ES-I3 (cell line): ENCODE measurements around the gene ELK1.
A peak's percentile ranks its signal among the peaks of the same experiment; 100 is the strongest.

Source experiments
- H3K36me3 ChIP-seq: 2 replicates; pipeline ENCODE4 v1.6.1; 2013; ENCODE audit warnings: mild to moderate bottlenecking, low read length, control low read depth, moderate library complexity; ENCODE audit not compliant: insufficient read depth
- H3K4me1 ChIP-seq: 2 replicates; pipeline ENCODE4 v1.6.1; 2013; ENCODE audit warnings: mild to moderate bottlenecking, control low read depth, low read length; ENCODE audit not compliant: insufficient read depth
- H3K9ac ChIP-seq: 2 replicates; pipeline ENCODE4 v1.6.1; 2013; ENCODE audit warnings: low read depth, mild to moderate bottlenecking, low read length, moderate library complexity
- H3K9me3 ChIP-seq: 2 replicates; pipeline ENCODE4 v1.6.1; 2013; ENCODE audit warnings: mild to moderate bottlenecking, low read length, moderate library complexity; ENCODE audit not compliant: control insufficient read depth, insufficient read depth

Gene ELK1

DNA sequence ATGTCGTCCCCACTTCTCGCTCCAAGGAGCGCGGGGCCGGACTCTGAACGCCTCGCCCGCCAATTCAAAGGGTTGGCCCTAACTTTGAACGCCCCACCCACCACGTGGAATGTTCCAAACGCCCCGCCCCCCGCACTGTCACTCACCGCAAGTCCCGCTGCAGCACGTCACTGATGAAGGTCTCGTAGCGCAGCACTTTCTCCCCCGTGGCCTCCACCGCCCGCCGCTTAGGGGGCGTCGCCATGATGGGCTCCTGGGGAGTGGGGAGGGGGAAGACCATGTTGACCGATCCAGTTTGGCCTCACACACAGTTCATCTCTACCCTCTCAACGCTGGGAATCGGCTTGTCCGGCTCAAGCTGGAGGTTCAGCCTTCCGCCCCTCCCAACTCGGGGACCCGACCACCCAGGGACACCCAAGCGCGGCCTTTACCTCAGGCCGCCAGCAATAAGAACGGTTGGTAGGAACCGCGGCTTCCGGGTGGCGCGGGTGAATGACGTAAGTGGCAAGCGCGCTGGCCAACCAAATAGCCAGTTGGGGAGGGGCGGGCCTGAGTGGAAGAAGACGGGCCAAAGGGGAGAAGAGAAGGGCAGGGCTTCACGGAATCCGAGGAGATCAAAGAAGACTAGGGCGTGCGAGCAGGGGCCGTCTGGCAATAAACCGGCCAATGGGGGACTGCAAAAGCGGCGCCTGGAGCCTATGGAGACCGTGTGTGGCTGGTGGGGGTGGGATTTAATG lies 8.5 kb upstream of the ELK1 start, which contains the start of gene UXT:
Gene UXT (minus strand): TSS at position 497 of the 737 bp plus-strand sequence. CDS start 253 bp downstream, at position 244.
- H3K9ac ChIP-seq: peak within 1 kb of the TSS; percentile 62
- H3K36me3 ChIP-seq: no peaks in the 10 kb centered on the region; the same call in 1 of the 2 replicates
- H3K9me3 ChIP-seq: no peaks in the 10 kb centered on the region
- peaks cover 9% of the 10 kb centered on the region; the same call in 1 of the 2 replicates for H3K4me1 ChIP-seq

DNA sequence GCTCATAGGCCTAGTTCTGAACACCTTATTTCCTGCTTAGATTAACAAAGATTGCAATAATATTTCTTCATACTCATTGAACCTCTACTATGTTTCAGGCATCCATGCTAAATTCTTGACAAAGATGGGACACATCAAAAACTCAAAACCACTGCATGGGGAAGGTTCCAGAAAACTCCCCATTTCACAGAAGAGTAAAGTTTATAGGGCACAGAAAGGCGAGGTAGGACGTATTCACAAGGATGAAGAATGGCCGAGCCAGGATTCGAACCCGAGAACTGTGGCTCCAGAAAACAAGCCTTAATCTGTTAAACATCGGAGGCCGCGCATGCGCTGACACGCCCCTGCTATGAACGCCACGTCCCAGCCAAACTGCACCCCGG lies 7.9 kb upstream of the ELK1 start:
- Histone ChIP-seq H3K9ac (peak overlapping the region; percentile 62), H3K9me3 (no peaks in the 10 kb centered on the region), H3K36me3 (no peaks in the 10 kb centered on the region; the same call in 1 of the 2 replicates), H3K4me1 (peaks cover 9% of the 10 kb centered on the region; the same call in 1 of the 2 replicates)

DNA sequence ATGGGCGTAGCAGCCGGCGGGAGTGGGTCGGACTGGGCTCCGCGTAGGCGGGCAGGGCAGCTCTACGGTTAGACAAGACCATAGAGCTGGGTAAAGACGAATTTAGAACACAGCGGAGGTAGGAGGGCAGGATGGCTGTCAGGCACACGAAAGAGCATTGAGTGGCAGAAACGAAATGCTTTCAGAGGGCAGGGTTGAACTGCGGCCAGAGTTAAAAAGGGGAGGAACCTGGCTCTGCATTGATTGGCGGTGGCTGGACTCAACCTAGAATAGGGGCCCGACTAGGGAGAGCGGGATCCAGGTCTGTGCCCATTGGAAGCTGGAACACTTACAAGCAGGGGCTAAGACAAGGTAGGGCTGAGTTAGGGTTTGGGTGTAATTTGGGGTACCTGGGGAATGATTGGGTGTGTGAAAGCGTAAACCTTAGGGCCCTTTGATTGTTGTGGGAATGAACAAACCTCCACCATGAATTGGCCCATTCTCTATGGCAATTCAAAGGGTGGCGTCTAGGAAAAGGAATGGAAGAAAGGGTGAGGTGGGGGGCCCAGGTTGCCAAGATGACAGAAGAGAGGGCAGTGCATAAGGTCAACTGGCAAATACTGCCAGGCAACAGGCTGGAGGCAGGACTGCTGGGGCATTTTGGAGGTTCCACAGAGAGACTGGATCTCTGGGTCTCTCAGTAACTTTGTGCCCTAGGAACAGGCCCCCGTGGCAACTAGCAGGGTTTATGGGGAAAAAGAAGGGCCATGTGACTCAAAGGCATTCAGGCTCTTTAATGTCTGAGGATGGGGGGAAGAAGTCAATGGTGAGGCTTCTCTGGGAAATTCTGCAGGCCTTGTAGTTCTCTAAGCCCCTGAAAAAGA lies 911 bp upstream of the ELK1 start:
- H3K9ac ChIP-seq: peak overlapping the region; percentile 66; the same call in 1 of the 2 replicates
- H3K4me1 ChIP-seq: no peaks in the 10 kb centered on the region
- H3K36me3 ChIP-seq: peaks cover 2% of the 10 kb centered on the region; the same call in 1 of the 2 replicates
- no peaks in the 10 kb centered on the region for H3K9me3 ChIP-seq

DNA sequence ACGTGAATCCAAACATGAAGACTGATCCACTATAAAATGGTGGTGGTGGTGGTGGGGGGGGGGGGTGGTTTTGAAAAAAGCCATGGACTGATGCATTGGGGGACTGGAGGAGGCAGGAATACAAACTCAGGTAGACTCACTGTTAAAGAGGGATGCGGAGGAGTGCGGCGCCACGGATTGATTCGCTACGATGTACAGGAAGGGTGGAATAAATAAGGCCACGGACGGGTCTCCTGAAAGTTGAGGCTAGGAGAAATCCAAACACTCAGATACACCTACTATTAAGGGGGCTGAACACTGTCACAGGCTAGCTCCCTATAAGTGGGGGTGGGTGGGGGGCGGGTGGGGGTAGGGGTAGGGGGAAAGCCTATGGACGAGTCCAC lies 591 bp downstream of the ELK1 start:
- H3K9me3 ChIP-seq: no peaks in the 10 kb centered on the region
- H3K9ac ChIP-seq: peak overlapping the region; percentile 26; the same call in 1 of the 2 replicates
- no peaks in the 10 kb centered on the region for H3K4me1 ChIP-seq
- H3K36me3 ChIP-seq: peaks cover 2% of the 10 kb centered on the region; the same call in 1 of the 2 replicates

- peak overlapping the region; percentile 26; the same call in 1 of the 2 replicates for H3K9ac ChIP-seq
- H3K9me3 ChIP-seq: no peaks in the 10 kb centered on the region
- no peaks in the 10 kb centered on the region; the same call in 1 of the 2 replicates for H3K4me1 ChIP-seq
- peaks cover 2% of the 10 kb centered on the region; the same call in 1 of the 2 replicates for H3K36me3 ChIP-seq
These were observed 1.1 kb downstream of the ELK1 start for GRCh38 chrX:47649271-47649670.

DNA sequence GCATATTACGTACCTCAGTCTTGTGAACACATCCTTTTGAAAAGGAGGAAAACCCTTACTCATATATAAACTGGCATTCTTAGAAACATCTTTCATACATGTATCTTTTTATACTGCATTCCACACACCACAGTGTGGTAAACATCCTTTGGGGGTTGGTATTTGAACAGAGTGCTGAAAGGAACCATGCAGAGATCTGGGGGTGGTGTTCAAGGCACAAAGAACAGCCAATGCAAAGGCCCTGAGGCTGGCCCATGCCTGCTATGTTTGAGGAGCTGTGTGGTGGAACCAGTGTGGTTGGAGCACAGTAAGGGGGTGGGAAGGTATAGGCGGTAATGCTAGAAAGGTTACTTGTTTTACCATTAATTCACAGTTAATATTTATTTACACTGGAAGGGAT lies 2.0 kb downstream of the ELK1 start:
- H3K4me1 ChIP-seq: no peaks in the 10 kb centered on the region; the same call in 1 of the 2 replicates
- H3K9me3 ChIP-seq: no peaks in the 10 kb centered on the region
- H3K36me3 ChIP-seq: peaks cover 2% of the 10 kb centered on the region; the same call in 1 of the 2 replicates
- no peak overlapping the region for H3K9ac ChIP-seq

GRCh38 chrX:47646636-47647035 lies 3.7 kb downstream of the ELK1 start:
- H3K36me3 ChIP-seq: peaks cover 2% of the 10 kb centered on the region; the same call in 1 of the 2 replicates
- H3K9ac ChIP-seq: no peak overlapping the region
- H3K4me1 ChIP-seq: no peaks in the 10 kb centered on the region; the same call in 1 of the 2 replicates
- no peaks in the 10 kb centered on the region for H3K9me3 ChIP-seq

GRCh38 chrX:47645530-47645929 lies 4.8 kb downstream of the ELK1 start:
- Histone ChIP-seq H3K4me1 (no peaks in the 10 kb centered on the region; the same call in 1 of the 2 replicates), H3K9ac (no peak overlapping the region), H3K36me3 (peaks cover 7% of the 10 kb centered on the region), H3K9me3 (no peaks in the 10 kb centered on the region)

DNA sequence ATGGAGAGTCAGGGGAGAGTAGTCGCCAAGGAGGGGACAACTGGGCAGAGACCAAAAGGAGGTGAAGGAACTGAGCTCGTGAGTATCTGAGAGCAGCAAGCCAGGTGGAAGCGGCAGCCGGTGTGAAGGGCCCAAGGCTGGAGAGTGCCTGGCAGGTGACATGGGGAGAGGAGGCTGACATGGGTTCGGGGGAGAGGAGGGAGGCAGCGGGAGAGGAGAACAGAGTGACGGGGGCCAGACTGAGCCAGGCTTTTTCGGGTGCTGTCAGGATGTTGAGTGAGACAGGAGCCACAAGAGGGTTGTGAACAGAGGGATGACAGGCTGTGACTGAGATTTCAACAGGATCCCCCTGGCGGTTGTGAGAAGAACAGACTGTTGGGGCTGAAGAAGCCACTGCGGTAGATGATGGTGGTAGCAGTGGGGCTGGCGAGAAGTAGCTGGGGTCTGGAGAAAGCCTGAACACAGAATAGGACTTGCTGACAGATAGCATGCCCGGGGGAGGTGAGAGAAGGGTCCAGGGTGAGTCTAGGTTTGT lies 5.7 kb downstream of the ELK1 start:
- Histone ChIP-seq H3K9ac (no peak overlapping the region), H3K9me3 (no peaks in the 10 kb centered on the region; the same call in 1 of the 2 replicates), H3K4me1 (no peaks in the 10 kb centered on the region; the same call in 1 of the 2 replicates), H3K36me3 (peaks cover 15% of the 10 kb centered on the region)

DNA sequence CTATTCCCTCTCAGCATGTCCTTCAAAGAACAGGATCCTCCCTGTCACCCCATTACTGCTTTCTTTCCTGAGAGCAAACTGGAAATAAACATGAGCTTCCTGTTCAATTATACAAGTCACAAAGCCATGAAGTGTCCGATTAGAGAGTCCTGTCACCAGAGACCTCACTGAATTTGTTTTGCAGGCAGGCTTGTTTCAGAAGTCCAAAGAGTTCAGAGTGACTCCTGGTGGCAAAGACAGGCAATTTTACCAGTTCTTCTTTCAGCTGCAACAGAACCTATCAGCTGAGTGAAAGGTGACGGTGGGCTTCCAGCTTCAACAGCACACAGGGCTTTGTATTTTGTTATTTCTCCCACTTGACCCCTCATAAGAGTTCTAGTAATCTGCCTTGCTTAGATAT lies 6.4 kb downstream of the ELK1 start:
- H3K4me1 ChIP-seq: no peaks in the 10 kb centered on the region; the same call in 1 of the 2 replicates
- H3K9me3 ChIP-seq: no peaks in the 10 kb centered on the region; the same call in 1 of the 2 replicates
- no peak overlapping the region for H3K9ac ChIP-seq
- peaks cover 17% of the 10 kb centered on the region for H3K36me3 ChIP-seq

- H3K36me3 ChIP-seq: peaks cover 19% of the 10 kb centered on the region
- no peaks in the 10 kb centered on the region; the same call in 1 of the 2 replicates for H3K9me3 ChIP-seq
- H3K4me1 ChIP-seq: no peaks in the 10 kb centered on the region; the same call in 1 of the 2 replicates
- no peak overlapping the region for H3K9ac ChIP-seq
These were observed 11.5 kb downstream of the ELK1 start for GRCh38 chrX:47638816-47639215.

DNA sequence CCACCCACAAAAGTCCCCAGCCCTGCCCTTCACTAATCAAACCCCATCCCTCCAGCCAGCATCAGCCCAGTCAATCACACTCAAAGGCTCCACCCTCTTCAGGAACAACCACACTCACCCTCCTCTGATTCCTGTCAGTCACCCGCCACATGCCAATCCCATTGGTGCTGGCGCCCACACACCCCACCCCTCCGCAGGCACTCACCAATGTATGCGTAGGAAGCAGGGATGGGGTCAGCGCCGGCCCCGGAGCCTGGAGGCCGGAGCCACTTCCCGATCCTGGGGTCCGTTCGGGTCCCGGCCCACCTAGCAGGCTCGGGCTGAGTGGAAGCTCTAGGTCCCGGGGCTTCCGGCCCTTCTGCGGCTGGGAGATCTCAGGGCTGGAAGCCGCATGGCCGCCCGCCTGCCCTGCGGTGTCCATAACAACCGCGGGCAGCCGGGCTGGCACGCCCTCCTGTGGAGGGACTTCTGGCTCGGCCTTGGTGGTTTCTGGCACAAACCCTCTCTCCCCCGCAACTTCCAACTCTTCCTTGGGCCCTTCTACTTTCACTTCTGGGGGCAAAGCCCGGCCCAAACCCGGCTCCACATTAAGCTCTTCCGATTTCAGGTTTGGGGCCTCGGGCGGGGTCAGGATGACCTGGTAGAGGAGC lies 12.7 kb downstream of the ELK1 start:
- Histone ChIP-seq H3K4me1 (no peaks in the 10 kb centered on the region; the same call in 1 of the 2 replicates), H3K9ac (peak overlapping the region; percentile 62), H3K9me3 (no peaks in the 10 kb centered on the region; the same call in 1 of the 2 replicates), H3K36me3 (peaks cover 19% of the 10 kb centered on the region)

- peaks cover 4% of the 10 kb centered on the region; the same call in 1 of the 2 replicates for H3K4me1 ChIP-seq
- H3K9me3 ChIP-seq: no peaks in the 10 kb centered on the region; the same call in 1 of the 2 replicates
- no peak overlapping the region for H3K9ac ChIP-seq
- peaks cover 10% of the 10 kb centered on the region for H3K36me3 ChIP-seq
These were observed 15.3 kb downstream of the ELK1 start for GRCh38 chrX:47634871-47635575.
